MG63 (cell line): Measurements from ENCODE around the gene CCDC102A. TPM values are rescaled to one million over a fixed set of nuclear protein-coding genes. Genes with fewer than 3 reads are reported as not detected.

Source experiments
- DNase-seq: peaks from one replicate; pipeline ENCODE4 v3.0.0-alpha.2; 2020
- H3K27me3 ChIP-seq: fragments of 250-450 bp; sonication (Bioruptor Pico); 2 replicates; pipeline ENCODE4 v1.5.1; 2020; ENCODE audit warnings: mild to moderate bottlenecking, moderate library complexity
- H3K36me3 ChIP-seq: fragments of 250-450 bp; sonication (Bioruptor Pico); 2 replicates; pipeline ENCODE4 v1.5.1; 2020; ENCODE audit warnings: mild to moderate bottlenecking, moderate library complexity
- H3K4me3 ChIP-seq: fragments of 250-450 bp; sonication (Bioruptor Pico); 2 replicates; pipeline ENCODE4 v1.5.1; 2020; ENCODE audit warnings: mild to moderate bottlenecking, moderate library complexity
- H3K9me3 ChIP-seq: fragments of 250-450 bp; sonication (Bioruptor Pico); 2 replicates; pipeline ENCODE4 v1.5.1; 2020; ENCODE audit warnings: mild to moderate bottlenecking, moderate library complexity
- total RNA-seq: library from RNA; depleted of rRNA; stranded (reverse); fragments of >200 nt; shearing (Covaris generic); gene quantifications from 2 replicates; pipeline ENCODE4 v1.2.3, GENCODE V29; 2014; ENCODE audit warnings: low replicate concordance; rRNA removed

Gene CCDC102A
- total RNA-seq, 1 experiment from 2014 or later = 33.1 TPM

- Histone ChIP-seq H3K27me3 (no peaks in the 10 kb centered on the region), H3K36me3 (peaks cover 59% of the 10 kb centered on the region), H3K4me3 (no peak overlapping the region), H3K9me3 (no peaks in the 10 kb centered on the region)
- DNase-seq = no peak
Observed at GRCh38 chr16:57471852-57472664, 64.3 kb downstream of the CCDC102A start.

GRCh38 chr16:57471209-57471608, 65.2 kb downstream of the CCDC102A start:
- no peak for DNase-seq
- peaks cover 67% of the 10 kb centered on the region for H3K36me3 ChIP-seq

GRCh38 chr16:57470711-57471110, 65.7 kb downstream of the CCDC102A start:
- DNase-seq = no peak
- H3K36me3 ChIP-seq = peaks cover 72% of the 10 kb centered on the region
- H3K4me3 ChIP-seq = no peak overlapping the region
- H3K27me3 ChIP-seq = no peaks in the 10 kb centered on the region
- H3K9me3 ChIP-seq = no peaks in the 10 kb centered on the region

More at GRCh38 chr16:57471209-57471608, 65.2 kb downstream of the CCDC102A start:
- H3K9me3 ChIP-seq = no peaks in the 10 kb centered on the region
- no peak overlapping the region for H3K4me3 ChIP-seq
- no peaks in the 10 kb centered on the region for H3K27me3 ChIP-seq

GRCh38 chr16:57469917-57470470, 66.4 kb downstream of the CCDC102A start:
- Histone ChIP-seq H3K4me3 (no peak overlapping the region), H3K27me3 (no peaks in the 10 kb centered on the region), H3K36me3 (peaks cover 79% of the 10 kb centered on the region), H3K9me3 (no peaks in the 10 kb centered on the region)
- DNase-seq = no peak

- Histone ChIP-seq H3K4me3 (no peak overlapping the region), H3K36me3 (peaks cover 87% of the 10 kb centered on the region), H3K27me3 (no peaks in the 10 kb centered on the region), H3K9me3 (no peaks in the 10 kb centered on the region)
- no peak for DNase-seq
Observed at GRCh38 chr16:57469046-57469445, 67.3 kb downstream of the CCDC102A start.

GRCh38 chr16:57468346-57468745, 68.0 kb downstream of the CCDC102A start:
- Histone ChIP-seq H3K36me3 (peaks cover 91% of the 10 kb centered on the region), H3K9me3 (no peaks in the 10 kb centered on the region), H3K27me3 (no peaks in the 10 kb centered on the region), H3K4me3 (no peak overlapping the region)
- no peak for DNase-seq

- H3K27me3 ChIP-seq = no peaks in the 10 kb centered on the region
- H3K36me3 ChIP-seq = peaks cover 82% of the 10 kb centered on the region
- no peak overlapping the region; the same call in 1 of the 2 replicates for H3K4me3 ChIP-seq
- no peaks in the 10 kb centered on the region for H3K9me3 ChIP-seq
- no peak for DNase-seq
Observed at GRCh38 chr16:57464523-57464922, 71.8 kb downstream of the CCDC102A start.

GRCh38 chr16:57462978-57463362, 73.4 kb downstream of the CCDC102A start:
- no peak for DNase-seq
- peaks cover 82% of the 10 kb centered on the region for H3K36me3 ChIP-seq

GRCh38 chr16:57462209-57462977, 74.0 kb downstream of the CCDC102A start, which contains the start of gene POLR2C:
Gene POLR2C (plus strand): TSS chr16:57462679. CDS start chr16:57462725, 46 bp downstream.
- H3K9me3 ChIP-seq = no peaks in the 10 kb centered on the region
- DNase-seq = peak; percentile 96
- peaks cover 82% of the 10 kb centered on the region for H3K36me3 ChIP-seq
- peak within 1 kb of the TSS; percentile 84 for H3K4me3 ChIP-seq
- no peaks in the 10 kb centered on the region for H3K27me3 ChIP-seq

More at GRCh38 chr16:57462978-57463362, 73.4 kb downstream of the CCDC102A start:
- Histone ChIP-seq H3K27me3 (no peaks in the 10 kb centered on the region), H3K4me3 (peak overlapping the region; percentile 84), H3K9me3 (no peaks in the 10 kb centered on the region)

Other genes starting within 250 kb of the CCDC102A start
- not detected in 2 replicates for gene CCL22, start 177.8 kb downstream of the CCDC102A start, total RNA-seq
- not detected in 2 replicates for gene CX3CL1, start 164.1 kb downstream of the CCDC102A start, total RNA-seq
- gene CCL17, start 131.8 kb downstream of the CCDC102A start, total RNA-seq = not detected in 2 replicates
- 177 and 277 TPM in 2 replicates for gene CIAPIN1, start 89.2 kb downstream of the CCDC102A start, total RNA-seq
- gene COQ9, start 89.1 kb downstream of the CCDC102A start, total RNA-seq = 133 and 193 TPM in 2 replicates
- gene POLR2C, start 73.9 kb downstream of the CCDC102A start, total RNA-seq = 482 TPM in 2 replicates
- gene DOK4, start 50.1 kb downstream of the CCDC102A start, total RNA-seq = 19.1 and 19.3 TPM in 2 replicates
- gene ADGRG5, start 6.1 kb upstream of the CCDC102A start, total RNA-seq = not detected in 2 replicates
- 1.4 and 1.6 TPM in 2 replicates for gene ADGRG1, start 92.1 kb upstream of the CCDC102A start, total RNA-seq
- gene ADGRG3, start 131.7 kb upstream of the CCDC102A start, total RNA-seq = not detected in 2 replicates
- gene DRC7, start 158.2 kb upstream of the CCDC102A start, total RNA-seq = not detected in 2 replicates
- 22.6 and 62.7 TPM in 2 replicates for gene KATNB1, start 199.2 kb upstream of the CCDC102A start, total RNA-seq